Peyer's patch (tissue), 4 donors: ENCODE measurements around the gene TCF15.

ENCODE experiments used
- CTCF ChIP-seq, 6 experiments: fragments of 450-650 bp in 4 of 6; fragments of 200-600 bp in 2 of 6; sonication (generic) in 1 of 6; IDR thresholded peaks; one replicate each; pipeline ENCODE4 v1.5.1; 2017 to 2019; ENCODE audit warnings: antibody characterized with exemption in 6 of 6, mild to moderate bottlenecking in 3 of 6, moderate library complexity in 1 of 6
- POLR2A ChIP-seq, 2 donors: fragments of 450-650 bp; IDR thresholded peaks; one replicate each; pipeline ENCODE4 v1.5.1; 2017; ENCODE audit warnings: antibody characterized with exemption in 2 of 2, mild to moderate bottlenecking in 2 of 2, moderate library complexity in 2 of 2

GRCh38 chr20:650281-650680 lies 40.2 kb upstream of the TCF15 start:
- TF ChIP-seq CTCF (IDR thresholded peaks at IDR 0.05) (no peak), POLR2A (IDR thresholded peaks at IDR 0.05) (no peak)
